ENCODE results near the gene RPEL1. TPM values are rescaled to one million over a fixed set of nuclear protein-coding genes. Genes with fewer than 3 reads are reported as not detected.

Gene RPEL1
- total and polyA plus RNA-seq, 5 experiments from 2014 or later, result not detected

GRCh38 chr10:103276251-103276895 lies 30.7 kb downstream of the RPEL1 start:
- DNase-seq (no peak), ATAC-seq (no peak)
- Mint-ChIP-seq H3K27me3 (peaks cover 37 to 85% (median 61%) of the 10 kb centered on the region in 5 donors), H3K4me1 (peaks cover 5 to 7% (median 6%) of the 10 kb centered on the region in 4 donors), H3K27ac (peak overlapping the region in 1 of 10 donors; percentile 78), H3K9me3 (peaks cover 0 to 9% (median 4%) of the 10 kb centered on the region in 9 donors), H3K36me3 (peaks cover 0 to 15% (median 0%) of the 10 kb centered on the region in 3 donors), H3K4me3 (peak overlapping the region in 8 of 10 donors; percentile 4 to 60 (median 26))
- POLR2A ChIA-PET, result no interaction called here

- peak within 1 kb of the TSS in 9 of 10 donors; percentile 15 to 73 (median 55) for H3K4me3 Mint-ChIP-seq
- H3K27me3 Mint-ChIP-seq, result peaks cover 35 to 85% (median 59%) of the 10 kb centered on the region in 5 donors
- peak in 1 of 10 donors; percentile 4 for DNase-seq
- H3K27ac Mint-ChIP-seq, result peak within 1 kb of the TSS in 1 of 10 donors; percentile 78
- peaks cover 0 to 9% (median 4%) of the 10 kb centered on the region in 9 donors for H3K9me3 Mint-ChIP-seq
- POLR2A ChIA-PET, result interaction anchor here (0.5 kb wide), 1 partner anchor 8 kb away, joined by 4 read pairs; no protein-coding TSS in a partner anchor
- peaks cover 5 to 11% (median 8%) of the 10 kb centered on the region in 4 donors for H3K4me1 Mint-ChIP-seq
- H3K36me3 Mint-ChIP-seq, result peaks cover 0 to 15% (median 0%) of the 10 kb centered on the region in 3 donors
- peak in 1 of 2 donors; percentile 32 for ATAC-seq
Observed at GRCh38 chr10:103276896-103277712, 31.4 kb downstream of the RPEL1 start, which contains the start of gene INA. INA (plus strand) TSS chr10:103277138; CDS start chr10:103277212, 74 bp downstream.

- H3K4me3 Mint-ChIP-seq, result no peak overlapping the region
Observed at GRCh38 chr10:103277713-103278536, 32.2 kb downstream of the RPEL1 start.

GRCh38 chr10:103278537-103278823 lies 32.8 kb downstream of the RPEL1 start:
- Mint-ChIP-seq H3K27me3 (peaks cover 40 to 81% (median 64%) of the 10 kb centered on the region in 5 donors), H3K4me1 (peaks cover 5 to 11% (median 8%) of the 10 kb centered on the region in 4 donors), H3K27ac (no peak overlapping the region), H3K9me3 (peaks cover 0 to 9% (median 4%) of the 10 kb centered on the region in 9 donors), H3K4me3 (peak overlapping the region in 4 of 10 donors; percentile 29 to 67 (median 61)), H3K36me3 (peaks cover 0 to 15% (median 0%) of the 10 kb centered on the region in 3 donors)
- ATAC-seq (no peak), DNase-seq (no peak)
- POLR2A ChIA-PET, result no interaction called here

More at GRCh38 chr10:103277713-103278536, 32.2 kb downstream of the RPEL1 start:
- POLR2A ChIA-PET, result interaction anchor here (0.5 kb wide), 1 partner anchor 7 kb away, joined by 4 read pairs; no protein-coding TSS in a partner anchor
- peaks cover 0 to 15% (median 0%) of the 10 kb centered on the region in 3 donors for H3K36me3 Mint-ChIP-seq
- DNase-seq (no peak), ATAC-seq (no peak)
- peaks cover 0 to 9% (median 4%) of the 10 kb centered on the region in 9 donors for H3K9me3 Mint-ChIP-seq
- peaks cover 36 to 80% (median 60%) of the 10 kb centered on the region in 5 donors for H3K27me3 Mint-ChIP-seq
- peaks cover 5 to 11% (median 8%) of the 10 kb centered on the region in 4 donors for H3K4me1 Mint-ChIP-seq
- H3K27ac Mint-ChIP-seq, result no peak overlapping the region

- DNase-seq, result peak in 7 of 10 donors; percentile 14 to 44 (median 30)
- peak overlapping the region in 9 of 10 donors; percentile 29 to 67 (median 54) for H3K4me3 Mint-ChIP-seq
- POLR2A ChIA-PET, result interaction anchor here (0.7 kb wide), 1 partner anchor 13 kb away, joined by 3 read pairs; no protein-coding TSS in a partner anchor
- peaks cover 36 to 80% (median 62%) of the 10 kb centered on the region in 5 donors for H3K27me3 Mint-ChIP-seq
- H3K36me3 Mint-ChIP-seq, result peaks cover 0 to 15% (median 0%) of the 10 kb centered on the region in 3 donors
- no peak for ATAC-seq
- H3K27ac Mint-ChIP-seq, result no peak overlapping the region
- H3K4me1 Mint-ChIP-seq, result peaks cover 5 to 11% (median 8%) of the 10 kb centered on the region in 4 donors
- H3K9me3 Mint-ChIP-seq, result peaks cover 0 to 9% (median 4%) of the 10 kb centered on the region in 9 donors
Observed at GRCh38 chr10:103278862-103279298, 33.2 kb downstream of the RPEL1 start.

GRCh38 chr10:103280031-103280430 lies 34.3 kb downstream of the RPEL1 start:
- H3K36me3 Mint-ChIP-seq, result peaks cover 0 to 15% (median 0%) of the 10 kb centered on the region in 3 donors
- DNase-seq (no peak), ATAC-seq (no peak)
- no peak overlapping the region for H3K27ac Mint-ChIP-seq
- peaks cover 0 to 9% (median 4%) of the 10 kb centered on the region in 9 donors for H3K9me3 Mint-ChIP-seq
- no peak overlapping the region for H3K4me3 Mint-ChIP-seq
- H3K27me3 Mint-ChIP-seq, result peaks cover 40 to 79% (median 67%) of the 10 kb centered on the region in 5 donors
- H3K4me1 Mint-ChIP-seq, result peaks cover 5 to 11% (median 8%) of the 10 kb centered on the region in 4 donors
- POLR2A ChIA-PET, result interaction anchor here (0.6 kb wide), 1 partner anchor 522 kb away, joined by 5 read pairs; no protein-coding TSS in a partner anchor

GRCh38 chr10:103280506-103280905 lies 34.8 kb downstream of the RPEL1 start:
- no peak overlapping the region for H3K4me3 Mint-ChIP-seq
- POLR2A ChIA-PET, result interaction anchor here (0.6 kb wide), 1 partner anchor 635 kb away, joined by 4 read pairs; no protein-coding TSS in a partner anchor
- no peak for ATAC-seq

GRCh38 chr10:103281753-103282152 lies 36.1 kb downstream of the RPEL1 start:
- DNase-seq (no peak), ATAC-seq (no peak)
- peak overlapping the region in 1 of 10 donors; percentile 90 for H3K27ac Mint-ChIP-seq
- H3K9me3 Mint-ChIP-seq, result peaks cover 0 to 9% (median 4%) of the 10 kb centered on the region in 9 donors
- H3K36me3 Mint-ChIP-seq, result peaks cover 0 to 15% (median 0%) of the 10 kb centered on the region in 3 donors
- H3K4me1 Mint-ChIP-seq, result peaks cover 0 to 9% (median 5%) of the 10 kb centered on the region in 4 donors
- H3K4me3 Mint-ChIP-seq, result no peak overlapping the region
- POLR2A ChIA-PET, result no interaction called here
- peaks cover 37 to 74% (median 58%) of the 10 kb centered on the region in 5 donors for H3K27me3 Mint-ChIP-seq

More at GRCh38 chr10:103280506-103280905, 34.8 kb downstream of the RPEL1 start:
- H3K9me3 Mint-ChIP-seq, result peaks cover 0 to 9% (median 4%) of the 10 kb centered on the region in 9 donors
- DNase-seq, result no peak
- peaks cover 36 to 75% (median 62%) of the 10 kb centered on the region in 5 donors for H3K27me3 Mint-ChIP-seq
- peaks cover 0 to 15% (median 0%) of the 10 kb centered on the region in 3 donors for H3K36me3 Mint-ChIP-seq
- H3K27ac Mint-ChIP-seq, result no peak overlapping the region
- peaks cover 5 to 11% (median 8%) of the 10 kb centered on the region in 4 donors for H3K4me1 Mint-ChIP-seq

GRCh38 chr10:103282961-103283360 lies 37.3 kb downstream of the RPEL1 start:
- Mint-ChIP-seq H3K27me3 (peaks cover 37 to 72% (median 62%) of the 10 kb centered on the region in 5 donors), H3K4me3 (no peak overlapping the region), H3K4me1 (peaks cover 0 to 8% (median 4%) of the 10 kb centered on the region in 4 donors), H3K9me3 (peaks cover 0 to 9% (median 4%) of the 10 kb centered on the region in 9 donors), H3K27ac (no peak overlapping the region), H3K36me3 (peaks cover 0 to 15% (median 0%) of the 10 kb centered on the region in 3 donors)
- POLR2A ChIA-PET, result no interaction called here
- ATAC-seq (no peak), DNase-seq (no peak)

GRCh38 chr10:103284170-103284569 lies 38.5 kb downstream of the RPEL1 start:
- peaks cover 36 to 66% (median 63%) of the 10 kb centered on the region in 5 donors for H3K27me3 Mint-ChIP-seq

GRCh38 chr10:103287992-103288391 lies 42.3 kb downstream of the RPEL1 start:
- peak overlapping the region in 1 of 10 donors; percentile 62 for H3K27ac Mint-ChIP-seq
- POLR2A ChIA-PET, result no interaction called here

More at GRCh38 chr10:103284170-103284569, 38.5 kb downstream of the RPEL1 start:
- H3K4me1 Mint-ChIP-seq, result peaks cover 0 to 4% (median 2%) of the 10 kb centered on the region in 4 donors
- no peak overlapping the region for H3K4me3 Mint-ChIP-seq
- peaks cover 0 to 2% (median 0%) of the 10 kb centered on the region in 9 donors for H3K9me3 Mint-ChIP-seq
- ATAC-seq (no peak), DNase-seq (no peak)
- H3K27ac Mint-ChIP-seq, result no peak overlapping the region
- POLR2A ChIA-PET, result no interaction called here
- peaks cover 0 to 7% (median 0%) of the 10 kb centered on the region in 3 donors for H3K36me3 Mint-ChIP-seq

More at GRCh38 chr10:103287992-103288391, 42.3 kb downstream of the RPEL1 start:
- DNase-seq (no peak), ATAC-seq (no peak)
- peaks cover 18 to 46% (median 38%) of the 10 kb centered on the region in 5 donors for H3K27me3 Mint-ChIP-seq
- H3K4me3 Mint-ChIP-seq, result no peak overlapping the region
- no peaks in the 10 kb centered on the region for H3K4me1 Mint-ChIP-seq
- no peaks in the 10 kb centered on the region for H3K9me3 Mint-ChIP-seq
- no peaks in the 10 kb centered on the region for H3K36me3 Mint-ChIP-seq
